SH-SY5Y (cell line): ENCODE data around the gene RERE.

Experiments used
- GATA2 ChIP-seq: IDR thresholded peaks from 2 replicates; pipeline ENCODE4 v1.6.1; 2011; ENCODE audit warnings: mild to moderate bottlenecking, low read depth, low read length
- GATA3 ChIP-seq: IDR thresholded peaks from 2 replicates; pipeline ENCODE4 v1.6.1; 2011; ENCODE audit warnings: low read depth, mild to moderate bottlenecking, low read length, moderate library complexity

DNA sequence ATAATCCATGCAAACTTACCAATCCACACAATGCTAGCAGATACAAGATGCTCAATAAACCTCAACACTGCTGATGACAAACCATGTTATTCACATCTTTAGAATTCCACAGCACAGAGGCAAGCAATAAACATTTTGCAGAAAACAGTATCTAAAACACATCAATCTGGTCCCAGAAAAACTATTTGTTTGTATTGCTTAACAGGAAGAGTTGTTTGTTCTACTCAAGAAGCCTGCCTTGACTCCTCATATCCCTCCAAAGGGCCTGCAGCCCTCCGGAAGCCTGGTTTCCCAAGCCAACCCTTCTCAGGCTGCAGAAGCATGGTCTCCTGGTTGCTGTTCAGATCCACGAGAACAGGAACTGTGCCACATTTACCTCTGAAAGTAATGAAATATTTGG is 139.7 kb downstream of the RERE start:
- no peak for TF ChIP-seq GATA2
- TF ChIP-seq GATA3, result no peak
